Measurements from ENCODE around the gene COL5A1.

COL5A1 gene

DNA sequence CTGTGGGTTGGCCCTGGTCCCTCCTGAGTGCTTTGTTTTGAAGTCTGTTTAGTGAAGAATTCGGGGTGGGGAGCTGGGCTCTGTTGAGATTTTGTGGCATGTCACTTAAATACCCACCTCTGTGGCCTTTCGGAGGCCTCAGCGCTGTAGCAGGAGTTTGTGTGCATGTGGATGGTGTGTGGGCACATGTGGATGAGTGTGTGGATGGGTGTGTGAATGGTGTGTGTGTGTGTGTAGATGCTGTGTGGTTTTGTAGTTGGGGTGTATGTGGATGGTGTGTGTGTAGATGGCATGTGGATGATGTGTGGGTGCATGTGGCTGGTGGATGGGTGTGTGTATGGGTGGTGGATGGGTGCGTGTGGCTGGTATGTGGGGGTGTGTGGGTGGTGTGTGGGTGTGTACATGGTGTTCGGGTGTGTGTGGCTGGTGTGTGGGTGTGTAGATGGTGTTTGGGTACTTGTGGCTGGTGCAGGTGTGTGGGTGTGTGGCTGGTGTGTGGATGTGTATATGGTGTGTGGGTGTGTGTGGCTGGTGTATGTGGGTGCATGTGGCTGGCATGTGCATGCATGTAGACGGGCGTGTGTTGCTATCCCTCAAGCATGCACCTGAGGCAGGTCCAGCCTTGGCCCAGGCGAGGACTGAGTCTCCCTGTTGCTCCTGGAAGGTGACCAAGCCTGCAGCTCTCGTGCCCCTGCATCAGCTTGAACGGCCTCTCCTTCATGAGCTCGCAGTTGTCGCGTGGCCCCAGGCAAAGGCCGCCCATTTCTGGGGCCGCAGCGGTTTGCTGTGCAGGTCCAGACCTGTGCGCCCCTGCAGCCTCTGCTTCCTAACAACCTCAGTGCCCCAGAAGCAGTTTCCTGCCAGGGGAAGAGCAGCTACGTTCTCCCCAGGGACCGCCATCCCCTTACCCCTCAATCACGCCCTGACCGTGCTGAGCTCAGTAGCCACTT is 185.0 kb downstream of the COL5A1 start:
- DNase-seq = no peak

GRCh38 chr9:134827559-134827958 is 186.0 kb downstream of the COL5A1 start:
- no peak for DNase-seq

DNA sequence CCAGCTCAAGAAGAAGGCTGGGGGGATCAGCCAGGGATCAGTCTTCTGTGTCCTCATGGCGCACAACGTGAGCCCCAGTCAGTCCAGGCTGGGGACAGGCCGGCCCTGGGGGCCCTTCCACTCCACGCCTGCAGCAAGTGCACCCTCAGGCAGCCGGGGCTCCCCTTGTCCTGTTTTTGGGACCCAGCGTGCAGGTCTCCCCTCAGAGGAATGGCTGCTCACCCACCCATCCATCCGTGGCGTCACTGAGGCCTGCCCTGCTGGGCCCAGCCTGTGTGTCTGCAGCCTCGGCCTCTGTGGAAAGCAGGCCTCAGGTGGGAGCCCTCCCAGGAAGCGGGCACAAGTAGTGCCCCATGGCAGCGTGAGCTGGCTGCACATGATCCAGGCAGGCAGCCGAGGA is 186.4 kb downstream of the COL5A1 start:
- no peak for DNase-seq

DNA sequence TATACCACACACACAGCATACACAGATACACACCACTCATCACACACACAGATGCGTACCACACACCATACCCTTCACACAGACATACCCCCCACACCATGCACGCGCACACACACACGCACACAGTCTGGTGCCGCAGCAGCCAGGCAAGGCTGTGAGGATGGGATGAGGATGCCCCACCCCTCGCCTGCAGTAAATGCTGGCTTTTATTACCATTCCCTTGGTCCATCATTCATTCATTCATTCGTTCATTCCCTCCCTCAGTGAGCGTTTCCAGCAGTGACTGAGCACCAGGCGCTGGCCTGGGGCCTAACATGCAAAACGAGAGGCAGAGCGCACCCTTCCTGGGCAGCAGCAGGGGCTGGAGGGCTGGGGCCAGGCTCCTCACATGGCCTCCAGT is 187.3 kb downstream of the COL5A1 start:
- no peak for DNase-seq

DNA sequence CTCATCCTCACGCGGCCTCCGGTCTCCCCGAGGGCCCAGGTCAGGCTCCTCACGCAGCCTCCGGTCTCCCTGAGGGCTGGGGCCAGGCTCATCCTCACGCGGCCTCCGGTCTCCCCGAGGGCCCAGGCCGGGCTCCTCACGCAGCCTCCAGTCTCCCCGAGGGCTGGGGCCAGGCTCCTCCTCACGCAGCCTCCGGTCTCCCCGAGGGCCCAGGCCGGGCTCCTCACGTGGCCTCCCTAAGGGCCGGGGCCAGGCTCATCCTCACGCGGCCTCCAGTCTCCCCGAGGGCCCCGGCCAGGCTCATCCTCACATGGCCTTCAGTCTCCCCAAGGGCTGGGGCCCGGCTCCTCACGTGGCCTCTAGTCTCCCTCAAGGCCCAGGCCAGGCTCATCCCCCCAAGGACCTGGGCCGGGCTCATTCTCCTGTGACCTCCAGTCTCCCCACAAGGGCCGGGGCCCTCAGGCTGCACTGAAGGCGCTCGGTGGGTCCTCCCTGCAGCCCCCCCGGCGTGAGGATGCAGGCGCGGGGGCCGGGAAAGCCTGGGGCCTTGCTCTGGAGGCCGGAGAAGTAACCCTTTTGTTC is 187.8 kb downstream of the COL5A1 start:
- no peak for DNase-seq

DNA sequence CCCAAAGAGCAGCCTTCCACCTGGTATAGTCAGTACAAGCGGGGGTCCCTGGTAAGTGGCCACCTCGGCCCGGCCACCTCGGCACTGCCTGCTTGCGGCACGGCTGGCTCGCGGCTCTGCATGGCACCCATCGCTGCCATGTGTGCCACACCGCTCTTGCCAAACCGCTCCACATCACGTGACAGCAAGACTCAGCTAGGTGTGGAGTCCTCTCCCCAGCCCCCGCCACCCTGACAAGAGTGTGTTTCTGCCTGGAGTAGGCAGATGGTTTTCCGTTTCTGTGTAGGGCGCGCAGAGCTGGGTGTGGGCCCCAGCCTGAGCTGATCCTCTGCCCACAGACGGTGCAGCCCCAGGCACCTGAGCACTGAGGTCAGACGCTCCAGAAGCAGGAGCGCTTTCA is 188.5 kb downstream of the COL5A1 start:
- no peak for DNase-seq

- no peak for DNase-seq
Observed at GRCh38 chr9:134830926-134831720, 189.5 kb downstream of the COL5A1 start.

- DNase-seq = no peak
Observed at GRCh38 chr9:134832471-134832870, 190.9 kb downstream of the COL5A1 start.

DNA sequence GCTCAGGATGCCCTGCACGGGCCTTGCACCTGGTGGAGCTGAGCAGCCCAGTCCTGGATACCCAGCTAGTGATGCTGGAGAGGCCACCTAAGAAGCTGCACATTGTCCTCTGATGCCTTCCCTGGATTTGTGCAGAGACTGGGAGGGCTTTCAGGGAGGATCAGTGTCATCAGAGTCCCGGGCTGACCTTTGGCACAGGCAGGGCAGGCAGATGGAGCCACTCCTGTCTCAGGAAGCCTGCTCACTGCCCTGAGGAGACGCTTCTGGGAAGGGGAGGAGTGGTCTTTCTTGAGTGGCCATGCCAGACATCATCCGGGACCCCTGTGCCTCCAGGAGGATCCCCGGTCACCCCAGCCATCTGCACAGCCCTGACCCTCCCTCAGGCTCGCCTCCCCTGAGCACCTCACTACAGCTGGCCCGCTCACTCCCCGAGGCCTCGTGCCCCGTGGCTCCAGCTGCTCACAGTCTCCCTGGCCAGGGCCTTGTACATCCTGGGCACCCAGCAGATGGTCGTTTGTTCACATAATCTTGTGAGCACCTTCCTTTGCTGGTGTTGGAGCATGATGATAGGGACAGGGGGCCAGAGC is 191.8 kb downstream of the COL5A1 start:
- no peak for DNase-seq

DNA sequence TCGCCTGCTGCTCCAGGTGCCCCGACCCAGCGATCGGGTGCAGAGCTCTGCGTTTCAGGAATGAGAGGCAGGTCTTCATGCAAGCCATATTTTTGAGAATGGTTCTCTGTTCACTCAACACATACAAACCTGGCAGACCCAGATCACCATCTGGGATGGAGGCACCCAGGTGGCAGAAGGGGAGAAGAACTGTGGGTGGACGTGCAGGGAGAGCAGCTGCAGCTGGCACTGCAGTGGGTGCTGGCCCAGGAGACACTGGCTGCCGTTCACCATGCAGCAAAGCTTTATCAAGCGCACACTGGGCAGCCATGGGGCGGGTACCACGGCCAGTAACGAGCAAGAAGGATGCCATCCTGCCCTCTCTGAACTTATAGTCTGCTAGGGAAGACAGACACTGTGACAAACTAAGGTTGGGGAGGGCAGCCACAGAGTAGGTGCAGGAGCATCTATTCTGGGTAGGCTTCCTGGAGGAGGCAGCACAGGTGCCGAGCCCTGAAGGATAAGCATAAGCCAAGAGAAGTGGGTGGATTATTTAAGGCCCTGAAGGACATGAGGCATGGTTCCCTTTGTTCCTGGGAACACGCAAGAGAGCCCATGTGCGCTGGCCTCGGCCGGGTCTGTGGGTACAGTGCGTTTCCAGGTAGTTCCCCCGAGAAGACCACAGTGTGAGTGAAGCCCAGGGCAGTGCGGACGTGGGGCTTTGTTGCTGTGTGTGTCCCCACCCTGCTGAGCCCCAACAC is 192.8 kb downstream of the COL5A1 start:
- DNase-seq = no peak

DNA sequence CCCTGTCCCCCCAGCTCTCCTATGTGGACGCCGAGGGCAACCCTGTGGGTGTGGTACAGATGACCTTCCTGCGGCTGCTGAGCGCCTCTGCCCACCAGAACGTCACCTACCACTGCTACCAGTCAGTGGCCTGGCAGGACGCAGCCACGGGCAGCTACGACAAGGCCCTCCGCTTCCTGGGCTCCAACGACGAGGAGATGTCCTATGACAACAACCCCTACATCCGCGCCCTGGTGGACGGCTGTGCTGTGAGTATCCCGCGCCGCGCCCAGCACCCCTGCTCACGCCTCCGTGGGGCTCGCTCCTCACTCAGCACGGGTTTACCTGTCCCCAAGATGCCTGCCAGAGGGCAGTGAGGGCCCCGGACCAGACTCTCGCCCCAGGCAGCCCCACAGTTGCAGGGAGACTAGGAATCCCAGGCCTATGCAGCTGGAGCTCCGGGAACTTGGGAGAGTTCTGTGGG is 193.4 kb downstream of the COL5A1 start:
- DNase-seq = no peak

DNA sequence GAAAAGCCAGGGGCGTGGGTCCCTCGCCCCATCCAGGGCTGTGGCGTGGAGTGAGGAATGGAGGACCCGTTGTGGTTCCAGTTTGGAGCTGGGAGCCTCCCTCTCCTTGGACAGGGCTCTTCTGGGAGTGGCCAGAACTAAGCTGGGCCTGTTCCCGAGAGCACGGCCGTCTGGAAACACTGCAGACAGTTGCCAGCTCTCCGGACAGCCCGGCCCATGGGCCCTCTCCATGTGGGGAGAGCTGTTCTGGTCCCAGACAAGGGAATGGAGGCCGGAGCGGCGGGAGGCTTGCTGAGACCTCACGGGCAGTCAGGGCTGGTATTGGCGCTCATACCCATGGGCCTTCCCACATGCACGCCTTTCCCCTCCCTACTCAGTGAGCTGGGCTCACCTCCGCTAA is 193.8 kb downstream of the COL5A1 start:
- no peak for DNase-seq

DNA sequence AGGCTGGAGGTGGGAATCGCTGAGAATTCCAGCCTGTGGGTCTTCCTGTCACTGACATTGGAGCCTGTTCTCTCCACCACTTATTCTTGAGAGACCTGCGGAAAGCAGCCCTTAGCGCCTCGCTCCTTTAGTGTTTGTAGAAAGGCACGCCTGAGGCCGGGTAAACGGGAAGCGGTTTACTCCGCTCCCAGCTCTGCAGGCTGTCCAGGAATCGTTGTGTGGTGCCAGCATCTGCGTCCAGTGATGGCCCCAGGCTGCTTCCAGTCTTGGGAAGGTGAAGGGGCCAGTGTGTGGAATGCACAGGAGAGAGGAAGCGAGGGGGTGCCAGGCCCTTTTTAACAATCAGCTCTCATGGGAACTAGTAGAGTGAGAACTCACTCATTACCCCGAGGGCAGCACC is 194.4 kb downstream of the COL5A1 start:
- DNase-seq = no peak

GRCh38 chr9:134836406-134836970 is 194.9 kb downstream of the COL5A1 start:
- DNase-seq = no peak

GRCh38 chr9:134837529-134837928 is 195.9 kb downstream of the COL5A1 start:
- DNase-seq = no peak

DNA sequence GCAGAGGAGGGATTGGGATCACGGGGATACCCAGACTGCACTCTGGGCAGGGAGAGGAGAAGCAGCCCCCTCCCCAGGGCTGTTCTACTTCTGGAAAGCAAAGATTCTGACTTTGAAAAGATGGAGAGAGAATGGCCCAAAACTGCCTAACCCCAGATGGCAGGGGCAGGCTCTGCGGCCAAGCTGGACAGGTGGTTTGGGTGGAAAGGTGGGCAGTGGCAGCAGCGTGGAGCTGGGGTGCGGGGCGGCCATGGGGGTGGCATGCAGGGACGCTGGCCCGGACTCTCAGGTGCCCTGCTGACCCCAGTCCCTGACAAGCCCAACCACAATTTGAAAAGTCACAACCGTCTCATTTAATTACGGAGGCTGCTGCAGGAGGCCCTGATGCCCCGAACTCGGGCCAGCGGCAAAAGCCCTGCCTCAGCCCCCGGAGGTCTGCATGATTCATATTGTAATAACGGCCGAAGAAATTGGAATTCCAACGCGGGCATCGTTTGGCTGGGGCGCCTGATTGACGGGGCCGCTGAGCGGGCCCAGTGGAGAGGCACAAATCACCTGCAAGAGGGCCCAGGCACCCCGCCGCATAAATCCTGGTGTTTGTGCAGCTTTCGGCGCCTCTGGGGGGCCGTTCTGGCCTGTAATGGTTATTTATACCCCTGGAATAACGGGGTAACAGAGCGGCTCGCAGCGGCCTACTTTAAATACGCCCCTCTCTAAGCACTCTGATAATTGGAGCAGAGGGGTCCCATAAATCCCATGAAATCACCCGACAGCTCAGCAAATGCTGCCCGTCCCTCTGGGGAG is 197.2 kb downstream of the COL5A1 start:
- DNase-seq = no peak

DNA sequence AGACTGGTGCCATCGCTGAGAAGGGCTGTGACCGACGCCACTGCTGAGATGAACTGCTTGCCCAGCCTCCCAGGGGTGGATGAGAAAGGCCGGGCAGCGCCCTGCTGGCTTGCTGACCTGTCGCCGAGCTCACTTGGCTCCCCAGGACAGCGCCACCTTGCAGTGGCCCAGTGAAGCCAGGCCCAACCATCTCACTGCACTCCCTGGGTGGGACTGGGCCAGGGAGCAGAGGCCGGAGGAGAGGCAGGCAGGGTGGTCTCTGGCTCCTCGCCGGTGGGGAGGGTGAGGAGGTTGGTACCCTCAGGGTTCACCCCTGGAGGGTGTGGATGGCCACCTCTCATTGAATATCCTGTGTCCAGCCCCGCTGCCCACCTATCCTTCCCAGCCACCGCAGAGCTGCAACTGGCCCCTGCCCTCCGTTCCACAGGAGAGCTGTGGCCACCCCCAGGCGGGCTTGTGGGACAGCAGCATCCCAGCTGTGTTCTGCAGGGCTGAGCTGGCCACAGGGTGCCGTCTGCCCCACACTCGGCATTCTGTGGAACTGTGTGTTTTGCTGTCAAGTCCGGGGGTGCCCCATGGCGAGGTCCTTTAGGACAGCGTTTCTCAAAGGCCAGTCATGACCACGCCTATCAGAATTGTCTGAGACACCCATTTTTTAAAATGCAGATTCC is 198.0 kb downstream of the COL5A1 start:
- DNase-seq = no peak

DNA sequence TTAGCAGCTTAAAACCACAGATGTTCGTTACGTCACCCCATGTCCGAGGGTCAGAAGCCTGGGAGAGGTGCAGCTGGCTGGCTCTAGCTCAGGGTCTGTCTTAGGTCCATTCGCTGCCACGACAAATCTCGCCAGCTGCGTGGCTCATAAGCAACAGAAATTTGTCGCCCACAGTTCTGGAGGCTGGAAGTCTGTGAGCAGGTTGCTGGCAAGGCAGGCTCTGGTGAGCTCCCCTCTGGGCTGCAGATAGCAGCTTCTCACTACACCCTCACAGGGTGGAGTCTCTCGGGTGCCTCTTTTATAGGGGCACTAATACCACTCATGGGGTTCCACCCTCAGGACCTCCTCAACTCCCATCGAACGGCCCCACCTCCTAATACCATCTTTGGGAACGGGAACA is 198.9 kb downstream of the COL5A1 start:
- DNase-seq = no peak

DNA sequence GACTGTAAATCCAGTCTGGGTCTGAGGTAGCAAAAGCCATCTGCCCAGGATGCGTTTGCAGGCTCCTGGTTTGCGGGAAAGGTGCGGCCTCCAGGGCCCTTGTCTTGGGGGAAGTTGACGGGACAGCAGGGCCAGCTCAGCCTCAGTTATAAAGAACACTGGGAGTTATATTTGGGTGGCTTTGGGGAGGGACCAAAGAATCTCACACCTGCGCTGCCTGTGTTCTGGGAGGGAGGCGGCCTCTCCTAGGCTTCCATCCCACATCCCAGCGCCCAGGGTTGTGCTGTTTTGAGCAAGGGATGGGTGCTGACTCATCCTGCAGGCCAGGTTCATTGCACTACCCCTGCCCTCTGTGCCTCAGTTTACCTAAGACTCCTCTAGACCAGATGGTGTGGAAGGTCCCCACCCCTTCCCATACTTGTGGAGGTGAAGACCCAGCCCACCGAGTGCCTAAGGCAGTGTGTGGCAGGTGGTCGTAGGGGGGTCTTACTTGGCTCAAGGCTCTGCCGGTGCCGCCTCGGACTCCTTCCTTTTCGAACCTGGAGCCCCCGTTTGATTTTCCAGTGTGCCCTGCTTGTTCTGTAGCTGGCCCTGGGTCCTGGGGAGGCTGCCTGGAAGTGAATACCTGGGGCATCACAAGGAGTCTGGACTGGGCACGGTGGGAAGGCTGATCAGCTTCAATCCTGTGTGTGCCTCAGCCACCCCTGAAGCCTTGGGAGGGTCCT is 199.7 kb downstream of the COL5A1 start:
- DNase-seq = no peak

DNA sequence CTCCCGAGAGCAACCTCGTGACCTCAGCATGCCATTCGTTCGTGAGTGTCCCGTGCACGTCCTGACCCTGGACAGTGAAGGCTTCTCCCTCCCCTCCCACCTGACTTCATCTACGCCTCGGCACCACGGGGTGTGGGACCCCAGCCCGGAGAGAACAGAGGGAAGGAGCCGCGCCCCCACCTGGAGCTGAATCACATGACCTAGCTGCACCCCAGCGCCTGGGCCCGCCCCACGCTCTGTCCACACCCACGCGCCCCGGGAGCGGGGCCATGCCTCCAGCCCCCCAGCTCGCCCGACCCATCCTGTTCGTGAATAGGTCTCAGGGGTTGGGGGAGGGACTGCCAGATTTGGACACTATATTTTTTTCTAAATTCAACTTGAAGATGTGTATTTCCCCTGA is 200.7 kb downstream of the COL5A1 start:
- no peak for DNase-seq
